Measurements from ENCODE around the gene DYDC1. TPM values are rescaled to one million over a fixed set of nuclear protein-coding genes. Genes with fewer than 3 reads are reported as not detected.

DYDC1 gene
- total RNA-seq, 2 donors from 2014 or later = not detected

- no peak overlapping the region for H3K27ac ChIP-seq
- no peak overlapping the region for H3K4me3 ChIP-seq
- no peaks in the 10 kb centered on the region for H3K27me3 ChIP-seq
- TF ChIP-seq CTCF (IDR thresholded peaks at IDR 0.05) = no peak
- H3K9me3 ChIP-seq = no peaks in the 10 kb centered on the region
- no peaks in the 10 kb centered on the region for H3K4me1 ChIP-seq
- no peak for DNase-seq (ENCODE audit: low spot score)
- no peaks in the 10 kb centered on the region for H3K36me3 ChIP-seq
Measured at GRCh38 chr10:80397014-80397413, 40.5 kb upstream of the DYDC1 start.

GRCh38 chr10:80394358-80394916 lies 37.9 kb upstream of the DYDC1 start:
- no peak overlapping the region for H3K4me3 ChIP-seq
- no peak overlapping the region for H3K27ac ChIP-seq
- no peaks in the 10 kb centered on the region for H3K27me3 ChIP-seq
- TF ChIP-seq CTCF (IDR thresholded peaks at IDR 0.05) = no peak
- no peaks in the 10 kb centered on the region for H3K36me3 ChIP-seq
- no peak for DNase-seq (ENCODE audit: low spot score)
- no peaks in the 10 kb centered on the region for H3K4me1 ChIP-seq
- no peaks in the 10 kb centered on the region for H3K9me3 ChIP-seq

GRCh38 chr10:80392250-80392649 lies 35.7 kb upstream of the DYDC1 start:
- H3K4me3 ChIP-seq = no peak overlapping the region
- H3K27me3 ChIP-seq = no peaks in the 10 kb centered on the region
- DNase-seq (ENCODE audit: low spot score) = no peak
- no peak overlapping the region for H3K27ac ChIP-seq
- no peaks in the 10 kb centered on the region for H3K36me3 ChIP-seq
- no peak for TF ChIP-seq CTCF (IDR thresholded peaks at IDR 0.05)
- H3K4me1 ChIP-seq = no peaks in the 10 kb centered on the region
- H3K9me3 ChIP-seq = no peaks in the 10 kb centered on the region

- no peaks in the 10 kb centered on the region for H3K27me3 ChIP-seq
- TF ChIP-seq CTCF (IDR thresholded peaks at IDR 0.05) = no peak
- no peak for DNase-seq (ENCODE audit: low spot score)
- no peak overlapping the region for H3K4me3 ChIP-seq
- H3K4me1 ChIP-seq = no peaks in the 10 kb centered on the region
- H3K36me3 ChIP-seq = no peaks in the 10 kb centered on the region
- no peak overlapping the region for H3K27ac ChIP-seq
- no peaks in the 10 kb centered on the region for H3K9me3 ChIP-seq
Measured at GRCh38 chr10:80390740-80391139, 34.2 kb upstream of the DYDC1 start.

GRCh38 chr10:80382989-80383388 lies 26.4 kb upstream of the DYDC1 start:
- no peak overlapping the region for H3K27ac ChIP-seq
- no peaks in the 10 kb centered on the region for H3K27me3 ChIP-seq
- peak; percentile 38 to 80 for TF ChIP-seq CTCF (IDR thresholded peaks at IDR 0.05)
- H3K4me1 ChIP-seq = peaks cover 0 to 6% of the 10 kb centered on the region in 2 donors
- no peaks in the 10 kb centered on the region for H3K36me3 ChIP-seq
- H3K4me3 ChIP-seq = no peak overlapping the region
- no peak for DNase-seq (ENCODE audit: low spot score)
- no peaks in the 10 kb centered on the region for H3K9me3 ChIP-seq

- DNase-seq (ENCODE audit: low spot score) = no peak
- Histone ChIP-seq H3K9me3 (no peaks in the 10 kb centered on the region), H3K27me3 (no peaks in the 10 kb centered on the region), H3K36me3 (no peaks in the 10 kb centered on the region), H3K4me3 (no peak overlapping the region), H3K27ac (no peak overlapping the region), H3K4me1 (peaks cover 0 to 6% of the 10 kb centered on the region in 2 donors)
- no peak for TF ChIP-seq CTCF (IDR thresholded peaks at IDR 0.05)
Measured at GRCh38 chr10:80380185-80380584, 23.6 kb upstream of the DYDC1 start.

Data from right atrium auricular region (tissue), 2 donors.